H1 (cell line): ENCODE measurements around the gene GRAMD1C. TPM values are rescaled to one million over a fixed set of nuclear protein-coding genes. Genes with fewer than 3 reads are reported as not detected.
A peak's percentile ranks its signal among the peaks of the same experiment; 100 is the strongest.

Experiments
- CTCF ChIA-PET: fragments of 300-600 bp; sonication (Branson Sonifier 250); formaldehyde crosslinking; loops from one replicate; lab custom pipeline; 2021; ENCODE audit not compliant: partially characterized antibody; lab: Charles Lee
- POLR2A ChIA-PET: fragments of 300-600 bp; sonication (Branson Sonifier 250); formaldehyde crosslinking; loops from one replicate; lab custom pipeline; 2021; ENCODE audit warnings: inconsistent platforms; ENCODE audit not compliant: partially characterized antibody; lab: Charles Lee
- DNase-seq, 2 experiments: peaks; one replicate each; pipeline versions ENCODE4 v3.0.0 to v3.0.0-alpha.2; 2010 to 2022; ENCODE audit warnings: low spot score in 2 of 2, low read depth in 1 of 2, mixed read lengths in 1 of 2
- FAIRE-seq: peaks from 2 replicates; lab custom pipeline; 2011; peaks lifted over from hg19 to GRCh38; lab: Jason Lieb, UNC
- H2AFZ ChIP-seq: 2 replicates; pipeline ENCODE4 v1.8.1; 2012; ENCODE audit warnings: low read length, inconsistent platforms
- H2AK5ac ChIP-seq: 2 replicates; pipeline ENCODE4 v1.6.1; 2013; ENCODE audit warnings: low read depth, low read length
- H2BK120ac ChIP-seq: replicated peaks from 2 replicates; pipeline ENCODE3; 2013; ENCODE audit warnings: low read depth, low read length, inconsistent platforms
- H2BK12ac ChIP-seq: 2 replicates; pipeline ENCODE4 v1.6.1; 2013; ENCODE audit warnings: low read depth, low read length
- H2BK15ac ChIP-seq: 2 replicates; pipeline ENCODE4 v1.6.1; 2013; ENCODE audit warnings: low read length
- H2BK20ac ChIP-seq: 2 replicates; pipeline ENCODE4 v1.6.1; 2013; ENCODE audit warnings: low read length
- H2BK5ac ChIP-seq: 2 replicates; pipeline ENCODE4 v1.6.1; 2013; ENCODE audit warnings: low read depth, low read length
- H3K14ac ChIP-seq: 2 replicates; pipeline ENCODE4 v1.6.1; 2013; ENCODE audit warnings: inconsistent platforms; ENCODE audit not compliant: insufficient read length
- H3K18ac ChIP-seq: 2 replicates; pipeline ENCODE4 v1.6.1; 2013; ENCODE audit warnings: low read length; ENCODE audit errors: extremely low read depth
- H3K23ac ChIP-seq: 2 replicates; pipeline ENCODE4 v1.6.1; 2013; ENCODE audit warnings: inconsistent platforms; ENCODE audit not compliant: insufficient read length
- H3K23me2 ChIP-seq: 2 replicates; pipeline ENCODE4 v1.6.1; 2013; ENCODE audit warnings: low read depth, low read length
- H3K27ac ChIP-seq: 2 replicates; pipeline ENCODE4 v1.6.1; 2011; ENCODE audit warnings: low read depth, low read length, inconsistent platforms
- H3K27me3 ChIP-seq, 4 experiments: replicated peaks in 1 of 4; 1 replicate in 1 of 4; 2 replicates in 3 of 4; pipeline versions ENCODE4 v1.6.1 to v1.8.1; 2011 to 2013; ENCODE audit warnings: low read length in 3 of 4, mild to moderate bottlenecking in 3 of 4, inconsistent platforms in 2 of 4, mixed read lengths in 2 of 4, moderate library complexity in 1 of 4; ENCODE audit not compliant: control insufficient read depth in 3 of 4, insufficient read depth in 3 of 4; ENCODE audit errors: extremely low read depth in 1 of 4
- H3K36me3 ChIP-seq, 4 experiments: 2 replicates each; pipeline versions ENCODE4 v1.6.1 to v1.8.1; 2011 to 2013; ENCODE audit warnings: mild to moderate bottlenecking in 4 of 4, low read length in 3 of 4, moderate library complexity in 2 of 4, control low read depth in 1 of 4, inconsistent platforms in 1 of 4; ENCODE audit not compliant: insufficient read depth in 4 of 4, control insufficient read depth in 2 of 4
- H3K4ac ChIP-seq: replicated peaks from 2 replicates; pipeline ENCODE3; 2013; ENCODE audit warnings: low read length, low read depth, mixed read lengths, inconsistent platforms; ENCODE audit not compliant: insufficient read length
- H3K4me1 ChIP-seq, 4 experiments: replicated peaks in 1 of 4; 1 replicate in 1 of 4; 2 replicates in 3 of 4; pipeline versions ENCODE4 v1.6.1 to v1.8.1; 2011 to 2013; ENCODE audit warnings: low read length in 3 of 4, inconsistent platforms in 2 of 4, mixed read lengths in 1 of 4; ENCODE audit not compliant: insufficient read depth in 4 of 4, control insufficient read depth in 3 of 4
- H3K4me2 ChIP-seq, 2 experiments: 2 replicates each; pipeline versions ENCODE4 v1.6.1 to v1.8.1; 2011 to 2013; ENCODE audit warnings: low read depth in 2 of 2, low read length in 2 of 2, control low read depth in 1 of 2, inconsistent platforms in 1 of 2, mild to moderate bottlenecking in 1 of 2; ENCODE audit not compliant: insufficient read depth in 1 of 2
- H3K4me3 ChIP-seq, 4 experiments: fragments of 200-600, 300-600 bp in 1 of 4; sonication (generic), shearing (Covaris generic), sonication (Bioruptor Twin) in 1 of 4; 2 replicates each; pipeline versions ENCODE4 v1.5.1 to v1.8.1; 2011 to 2016; ENCODE audit warnings: low read length in 4 of 4, low read depth in 3 of 4, control low read depth in 2 of 4, inconsistent platforms in 2 of 4, mild to moderate bottlenecking in 2 of 4, mixed read lengths in 1 of 4, moderate library complexity in 1 of 4; ENCODE audit not compliant: insufficient read depth in 2 of 4; ENCODE audit errors: extremely low read depth in 1 of 4
- H3K56ac ChIP-seq: replicated peaks from 2 replicates; pipeline ENCODE3; 2013; ENCODE audit warnings: low read depth, mild to moderate bottlenecking, mixed read lengths, low read length, inconsistent platforms; ENCODE audit not compliant: insufficient read length
- H3K79me1 ChIP-seq: 2 replicates; pipeline ENCODE4 v1.6.1; 2013; ENCODE audit warnings: low read depth, low read length, control low read depth
- H3K79me2 ChIP-seq, 2 experiments: 2 replicates each; pipeline versions ENCODE4 v1.6.1 to v1.8.1; 2012 to 2013; ENCODE audit warnings: low read length in 2 of 2, mild to moderate bottlenecking in 2 of 2, inconsistent platforms in 1 of 2; ENCODE audit not compliant: insufficient read depth in 2 of 2, control insufficient read depth in 1 of 2
- H3K9ac ChIP-seq, 4 experiments: replicated peaks in 1 of 4; 1 replicate in 1 of 4; 2 replicates in 3 of 4; pipeline versions ENCODE4 v1.6.1 to v1.8.1; 2011 to 2013; ENCODE audit warnings: low read depth in 3 of 4, low read length in 3 of 4, control low read depth in 2 of 4, mild to moderate bottlenecking in 2 of 4, moderate library complexity in 2 of 4, inconsistent platforms in 1 of 4; ENCODE audit errors: extremely low read depth in 1 of 4
- H3K9me3 ChIP-seq, 2 experiments: 2 replicates each; pipeline versions ENCODE4 v1.6.1 to v1.8.1; 2012 to 2013; ENCODE audit warnings: mild to moderate bottlenecking in 2 of 2, moderate library complexity in 2 of 2, control low read depth in 1 of 2, inconsistent platforms in 1 of 2, low read depth in 1 of 2, low read length in 1 of 2, mixed read lengths in 1 of 2; ENCODE audit not compliant: insufficient read depth in 2 of 2
- H4K20me1 ChIP-seq, 2 experiments: replicated peaks in 1 of 2; 2 replicates each; pipeline versions ENCODE3 to v1.8.1; 2011 to 2013; ENCODE audit warnings: inconsistent platforms in 2 of 2, low read length in 2 of 2, mild to moderate bottlenecking in 1 of 2; ENCODE audit not compliant: insufficient read depth in 2 of 2, control insufficient read depth in 1 of 2
- H4K5ac ChIP-seq: 2 replicates; pipeline ENCODE4 v1.6.1; 2013; ENCODE audit warnings: low read length, low read depth, mixed read lengths, inconsistent platforms; ENCODE audit not compliant: insufficient read length
- H4K8ac ChIP-seq: 2 replicates; pipeline ENCODE4 v1.8.0; 2013; ENCODE audit warnings: mild to moderate bottlenecking, moderate library complexity, low read length, inconsistent platforms; ENCODE audit not compliant: insufficient read depth; ENCODE audit errors: extremely low read depth
- H4K91ac ChIP-seq: replicated peaks from 2 replicates; pipeline ENCODE3; 2013; ENCODE audit warnings: low read length, mixed read lengths, inconsistent platforms; ENCODE audit not compliant: insufficient read length
- CHD1 ChIP-seq: IDR thresholded peaks from 2 replicates; pipeline ENCODE4 v1.6.1; 2012; ENCODE audit warnings: low read depth, low read length, improper control_type of control experiment
- JUN ChIP-seq: IDR thresholded peaks from 2 replicates; pipeline ENCODE4 v1.6.1; 2011; ENCODE audit warnings: low read depth, mild to moderate bottlenecking, improper control_type of control experiment, low read length
- JUND ChIP-seq: IDR thresholded peaks from 2 replicates; pipeline ENCODE4 v1.6.1; 2011; ENCODE audit warnings: mild to moderate bottlenecking, improper control_type of control experiment, low read length
- KDM4A ChIP-seq: IDR thresholded peaks from one replicate; pipeline ENCODE4 v1.7.1; 2012; ENCODE audit warnings: low read depth, mild to moderate bottlenecking, moderate library complexity, low read length, inconsistent platforms; ENCODE audit not compliant: severe bottlenecking
- MAFK ChIP-seq: IDR thresholded peaks from 2 replicates; pipeline ENCODE4 v1.6.1; 2012; ENCODE audit warnings: low read depth, mild to moderate bottlenecking, improper control_type of control experiment, low read length
- NRF1 ChIP-seq: IDR thresholded peaks from 2 replicates; pipeline ENCODE4 v1.6.1; 2011; ENCODE audit warnings: mild to moderate bottlenecking, low read depth, low read length, improper control_type of control experiment
- PHF8 ChIP-seq: fragments of 200-600 bp; sonication (generic); conservative IDR thresholded peaks from 2 replicates; pipeline ENCODE4 v1.7.1; 2012; ENCODE audit warnings: low read depth, mild to moderate bottlenecking, inconsistent platforms, low read length, moderate library complexity
- RXRA ChIP-seq: IDR thresholded peaks from 2 replicates; pipeline ENCODE4 v1.6.1; 2011; ENCODE audit warnings: low read depth, mild to moderate bottlenecking, low read length, moderate library complexity; ENCODE audit not compliant: insufficient read depth
- SUZ12 ChIP-seq: fragments of 200-600 bp; sonication (generic); IDR thresholded peaks from 2 replicates; pipeline ENCODE4 v1.6.1; 2012; ENCODE audit warnings: mild to moderate bottlenecking, inconsistent platforms, low read length, moderate library complexity, mixed read lengths
- YY1 ChIP-seq: IDR thresholded peaks from 2 replicates; pipeline ENCODE4 v1.6.1; 2011; ENCODE audit warnings: low read depth, mild to moderate bottlenecking, low read length
- WGBS, 2 experiments: shearing (Covaris generic) in 1 of 2; methylation state at CpG; one replicate each; pipeline versions ENCODE4 v1.1.6 to v1.1.7; 2013 to 2015; ENCODE audit warnings: low lambda C conversion rate in 2 of 2, mixed read lengths in 2 of 2, inconsistent platforms in 1 of 2, low coverage in 1 of 2, missing lambda C conversion rate in 1 of 2; ENCODE audit not compliant: insufficient replicate concordance in 2 of 2, insufficient coverage in 1 of 2, insufficient read length in 1 of 2; ENCODE audit errors: extremely low coverage in 1 of 2, missing lambda C conversion rate in 1 of 2; 5-methylcytosine and 5-hydroxymethylcytosine counted together
- polyA plus RNA-seq, 7 experiments: library from polyadenylated mRNA; depleted of rRNA in 3 of 7; stranded (reverse) in 5 of 7; unstranded in 2 of 7; fragments of >200 nt in 5 of 7; fragments of 200-250 nt in 2 of 7; gene quantifications; 1 replicate in 5 of 7; 2 replicates in 1 of 7; 4 replicates in 1 of 7; pipeline versions ENCODE4 v1.2.1 to v1.2.3, GENCODE V29; 2011 to 2013; ENCODE audit warnings: missing spikeins in 2 of 7, mixed read lengths in 2 of 7
- total RNA-seq: library from RNA; stranded (reverse); fragmentation: NEBNext Ultra II Directional; extraction: Animal tissue kit (Norgen Biotek cat#: 25700); gene quantifications from 2 replicates; pipeline ENCODE4 v1.2.1, GENCODE V29; 2021

GRAMD1C gene
- total and polyA plus RNA-seq, 2 of the 8 experiments (the other 6 are each of a cell fraction or from before 2014, with no cell fraction given), result 0.62 to 2.1 TPM

- H3K56ac ChIP-seq, result no peak overlapping the region
- ChIA-PET CTCF (interaction anchor here (0.6 to 1.7 kb wide), 3 partner anchors 13 to 71 kb away, joined by 3 to 6 read pairs (median 3); no protein-coding TSS in a partner anchor), POLR2A (no interaction called here)
- H3K4me3 ChIP-seq, result no peak overlapping the region
- no peak overlapping the region for H2BK5ac ChIP-seq
- no peak overlapping the region for H2AFZ ChIP-seq
- no peaks in the 10 kb centered on the region for H4K20me1 ChIP-seq
- no peak overlapping the region for H2BK20ac ChIP-seq
- H3K9me3 ChIP-seq, result no peaks in the 10 kb centered on the region
- H3K23ac ChIP-seq, result no peak overlapping the region
- no peak overlapping the region for H3K4ac ChIP-seq
- no peak overlapping the region for H3K27ac ChIP-seq
- no peaks in the 10 kb centered on the region for H3K79me1 ChIP-seq
- no peak overlapping the region for H3K14ac ChIP-seq
- no peak for DNase-seq
- H3K4me1 ChIP-seq, result peaks cover 0 to 3% (median 0%) of the 10 kb centered on the region in 4 experiments; a peak in 1 of 7 replicates
- WGBS, 2 experiments, result 81% methylated on average over 1 of the region's 1 CpG; no CpG with 5 or more reads in 1 of the 2 experiments
- no peak overlapping the region for H2BK15ac ChIP-seq
- H3K23me2 ChIP-seq, result no peaks in the 10 kb centered on the region
- no peak overlapping the region for H4K8ac ChIP-seq
- H3K27me3 ChIP-seq, result no peaks in the 10 kb centered on the region
- no peak overlapping the region for H4K91ac ChIP-seq
- no peaks in the 10 kb centered on the region for H3K79me2 ChIP-seq
- no peak overlapping the region for H3K18ac ChIP-seq
- no peak overlapping the region for H2BK120ac ChIP-seq
- H3K4me2 ChIP-seq, result no peak overlapping the region
- H3K9ac ChIP-seq, result no peak overlapping the region
- no peaks in the 10 kb centered on the region for H3K36me3 ChIP-seq
- no peak overlapping the region for H4K5ac ChIP-seq
- H2BK12ac ChIP-seq, result no peak overlapping the region
- FAIRE-seq, result peak; percentile 24
- H2AK5ac ChIP-seq, result no peak overlapping the region
- TF ChIP-seq RXRA (no peak), CHD1 (no peak), SUZ12 (no peak), NRF1 (no peak), JUND (no peak), JUN (no peak), MAFK (no peak), YY1 (no peak), PHF8 (no peak), KDM4A (no peak)
These were observed 58.8 kb downstream of the GRAMD1C start for GRCh38 chr3:113897373-113897777.
